Measurements from ENCODE around the gene GADD45G. TPM values are rescaled to one million over a fixed set of nuclear protein-coding genes. Genes with fewer than 3 reads are reported as not detected.

GADD45G gene
- total RNA-seq, 4 donors from 2014 or later = 5.5 to 13.9 (median 8.2) TPM

DNA sequence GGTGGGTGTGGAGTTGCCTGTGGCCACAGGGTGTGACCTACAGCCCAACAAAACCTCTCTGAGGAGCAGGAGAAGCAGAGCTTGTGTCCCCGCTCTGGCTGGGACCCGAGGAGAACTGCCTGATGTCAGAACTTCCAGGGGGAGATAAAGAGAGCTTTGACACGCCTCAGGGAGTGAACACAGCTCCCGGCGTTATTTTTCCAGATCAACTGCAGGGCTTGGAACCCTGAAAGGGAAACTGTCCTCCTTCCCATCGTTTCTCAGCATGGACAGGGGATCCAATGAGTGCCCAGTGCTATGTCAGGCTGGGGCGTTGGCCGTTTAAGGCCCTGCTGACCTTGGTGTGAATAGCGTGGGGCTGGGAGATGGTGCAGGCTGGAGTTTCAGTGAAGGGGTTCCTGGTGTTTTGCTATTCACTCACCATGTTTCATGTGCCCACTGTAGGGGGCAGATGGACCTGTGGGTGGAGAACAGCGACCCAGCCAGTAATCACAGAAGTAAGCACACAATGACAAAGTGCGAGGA lies 22.0 kb downstream of the GADD45G start:
- TF ChIP-seq, protein P1, sequence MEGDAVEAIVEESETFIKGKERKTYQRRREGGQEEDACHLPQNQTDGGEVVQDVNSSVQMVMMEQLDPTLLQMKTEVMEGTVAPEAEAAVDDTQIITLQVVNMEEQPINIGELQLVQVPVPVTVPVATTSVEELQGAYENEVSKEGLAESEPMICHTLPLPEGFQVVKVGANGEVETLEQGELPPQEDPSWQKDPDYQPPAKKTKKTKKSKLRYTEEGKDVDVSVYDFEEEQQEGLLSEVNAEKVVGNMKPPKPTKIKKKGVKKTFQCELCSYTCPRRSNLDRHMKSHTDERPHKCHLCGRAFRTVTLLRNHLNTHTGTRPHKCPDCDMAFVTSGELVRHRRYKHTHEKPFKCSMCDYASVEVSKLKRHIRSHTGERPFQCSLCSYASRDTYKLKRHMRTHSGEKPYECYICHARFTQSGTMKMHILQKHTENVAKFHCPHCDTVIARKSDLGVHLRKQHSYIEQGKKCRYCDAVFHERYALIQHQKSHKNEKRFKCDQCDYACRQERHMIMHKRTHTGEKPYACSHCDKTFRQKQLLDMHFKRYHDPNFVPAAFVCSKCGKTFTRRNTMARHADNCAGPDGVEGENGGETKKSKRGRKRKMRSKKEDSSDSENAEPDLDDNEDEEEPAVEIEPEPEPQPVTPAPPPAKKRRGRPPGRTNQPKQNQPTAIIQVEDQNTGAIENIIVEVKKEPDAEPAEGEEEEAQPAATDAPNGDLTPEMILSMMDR (IDR thresholded peaks at IDR 0.05; ENCODE audit: low read depth) = no peak

GRCh38 chr9:89628601-89629000 lies 23.8 kb downstream of the GADD45G start:
- TF ChIP-seq, protein P1 (IDR thresholded peaks at IDR 0.05; ENCODE audit: low read depth) = no peak

- TF ChIP-seq, protein P1 (IDR thresholded peaks at IDR 0.05; ENCODE audit: low read depth) = no peak
Observed at GRCh38 chr9:89629081-89629976, 24.5 kb downstream of the GADD45G start.

DNA sequence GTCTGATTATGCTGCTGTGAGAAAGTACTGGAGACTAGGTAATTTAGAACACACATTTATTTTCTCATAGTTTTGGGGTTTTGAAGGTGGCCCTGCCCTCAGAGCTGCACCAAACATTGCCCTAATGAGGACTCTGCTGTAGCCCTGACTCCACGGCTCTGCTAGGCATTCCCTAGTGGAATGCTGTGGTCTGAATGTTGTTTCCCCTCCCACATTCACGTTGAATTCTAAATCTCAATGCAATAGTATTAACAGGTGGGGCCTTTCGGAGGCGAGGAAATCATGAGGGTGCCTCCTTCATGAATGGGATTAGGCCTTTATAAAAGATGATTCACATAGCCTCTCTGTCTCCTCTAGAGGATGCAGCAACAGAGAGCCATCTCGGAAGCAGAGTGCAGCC lies 25.7 kb downstream of the GADD45G start:
- TF ChIP-seq, protein P1 (IDR thresholded peaks at IDR 0.05; ENCODE audit: low read depth) = no peak

GRCh38 chr9:89631384-89631783 lies 26.6 kb downstream of the GADD45G start:
- TF ChIP-seq, protein P1 (IDR thresholded peaks at IDR 0.05; ENCODE audit: low read depth) = no peak

DNA sequence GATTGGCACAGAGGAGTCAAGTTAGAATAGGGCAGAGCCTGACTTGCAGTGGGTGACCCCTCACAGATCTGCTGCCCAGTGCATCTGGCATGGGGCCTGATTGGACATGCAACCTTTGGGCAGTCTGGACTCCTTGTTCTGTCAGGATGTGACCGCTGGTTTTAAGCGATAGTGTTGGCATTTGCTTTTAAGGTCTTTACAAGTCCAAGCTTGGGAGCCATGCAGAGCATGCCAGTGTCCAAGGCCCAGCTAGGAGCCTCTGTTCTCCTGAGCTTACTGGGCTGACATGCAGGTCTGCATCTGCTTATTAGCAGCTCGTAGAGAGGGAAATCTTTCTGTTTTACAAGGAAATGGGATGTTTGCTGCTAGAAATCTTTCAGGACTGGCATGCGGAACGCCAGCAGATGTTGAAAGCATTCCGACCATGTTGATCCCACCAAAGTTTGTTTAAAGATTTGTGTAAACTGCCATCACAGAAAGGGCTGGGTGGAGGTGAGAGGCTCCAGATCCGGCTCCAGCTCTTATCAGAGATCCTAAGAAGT lies 27.5 kb downstream of the GADD45G start:
- TF ChIP-seq, protein P1 (IDR thresholded peaks at IDR 0.05; ENCODE audit: low read depth) = no peak

GRCh38 chr9:89632736-89633135 lies 27.9 kb downstream of the GADD45G start:
- TF ChIP-seq, protein P1 (IDR thresholded peaks at IDR 0.05; ENCODE audit: low read depth) = no peak

Data from subcutaneous adipose tissue (tissue), 4 donors.